ENCODE measurements around the gene WDFY4. TPM values are rescaled to one million over a fixed set of nuclear protein-coding genes. Genes with fewer than 3 reads are reported as not detected.

Gene WDFY4
- polyA plus RNA-seq, 1 donor from 2014 or later, result not detected

DNA sequence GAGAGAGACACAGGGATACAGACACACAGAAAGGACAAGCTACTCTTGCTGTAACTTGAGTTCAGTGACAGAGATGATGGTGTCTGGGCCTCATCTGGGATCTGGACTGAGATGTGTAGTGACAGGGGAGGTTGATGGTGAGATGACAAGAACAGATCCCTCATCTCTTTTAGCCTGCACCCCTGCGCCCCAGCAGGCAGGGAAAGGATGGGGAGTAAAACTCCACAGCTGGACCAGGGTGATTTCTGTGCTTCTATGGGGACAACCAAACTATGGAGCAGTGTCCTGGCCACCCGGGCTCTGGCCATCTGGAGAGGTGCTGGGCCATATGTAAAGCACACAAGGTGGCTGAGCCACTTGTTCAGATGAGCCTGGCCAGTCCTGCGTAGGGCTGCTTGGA lies 259.5 kb downstream of the WDFY4 start:
- Histone ChIP-seq H3K79me2 (replicated peaks; ENCODE audit: insufficient read depth, low read length) (no peaks in the 10 kb centered on the region), H3K4me2 (ENCODE audit: low read length) (no peak overlapping the region), H3K36me3 (ENCODE audit: insufficient read depth, low read length) (no peaks in the 10 kb centered on the region), H3K9ac (ENCODE audit: low read length) (no peak overlapping the region), H3K27me3 (ENCODE audit: insufficient read depth, low read depth, low read length) (no peaks in the 10 kb centered on the region), H3K9me3 (ENCODE audit: low read length) (no peaks in the 10 kb centered on the region), H4K20me1 (ENCODE audit: insufficient read depth) (no peaks in the 10 kb centered on the region), H3K27ac (ENCODE audit: low read length) (no peak overlapping the region), H3K9me2 (ENCODE audit: insufficient read depth, low read length) (no peaks in the 10 kb centered on the region), H2AFZ (ENCODE audit: low read depth, low read length) (no peak overlapping the region), H3K4me3 (ENCODE audit: low read length) (no peak overlapping the region), H3F3A (ENCODE audit: insufficient read depth, low read length, poor library complexity, severe bottlenecking) (no peaks in the 10 kb centered on the region)
- TF ChIP-seq TAF1 (IDR thresholded peaks at IDR 0.05; ENCODE audit: low read depth), result no peak
- TF ChIP-seq MXI1 (conservative IDR thresholded peaks at IDR 0.05; ENCODE audit: poor library complexity, severe bottlenecking), result no peak
- TF ChIP-seq RAD21 (conservative IDR thresholded peaks at IDR 0.05), result no peak
- no peak for TF ChIP-seq POLR2AphosphoS5 (IDR thresholded peaks at IDR 0.05)

DNA sequence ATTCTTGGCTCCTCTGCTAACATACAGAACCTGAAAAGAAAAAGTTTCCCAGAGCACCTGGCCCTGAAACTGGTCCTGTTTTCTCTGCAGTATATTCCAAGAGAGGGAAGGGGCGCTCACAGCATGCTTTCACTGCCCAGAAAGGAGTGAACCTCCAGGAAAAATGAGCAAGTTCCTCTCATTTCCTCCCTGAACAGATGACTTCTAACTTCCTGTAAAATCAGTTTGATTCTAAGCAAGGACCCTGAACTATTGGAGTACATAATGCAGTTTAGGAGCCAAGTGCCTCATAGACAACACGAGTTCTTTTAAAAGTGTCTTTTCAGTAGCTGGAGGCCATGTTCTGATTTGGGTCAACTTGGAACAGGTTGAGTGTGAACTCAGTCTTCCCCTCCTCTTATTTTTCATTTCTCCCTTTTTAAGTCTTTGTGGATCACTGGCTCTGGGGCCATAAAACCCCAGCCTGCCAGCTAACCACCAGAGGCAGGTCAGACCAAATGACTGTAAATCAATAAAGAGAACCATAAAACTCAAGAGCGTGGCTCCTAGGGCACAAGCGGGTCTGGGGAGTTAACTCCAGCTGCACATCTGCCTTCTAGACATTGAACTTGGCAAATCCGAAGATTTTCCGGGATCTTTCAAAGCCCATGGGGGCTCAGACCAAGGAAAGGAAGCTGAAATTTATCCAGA lies 260.9 kb downstream of the WDFY4 start:
- H3F3A ChIP-seq (ENCODE audit: insufficient read depth, low read length, poor library complexity, severe bottlenecking), result no peaks in the 10 kb centered on the region
- H3K4me2 ChIP-seq (ENCODE audit: low read length), result no peak overlapping the region
- H3K9me2 ChIP-seq (ENCODE audit: insufficient read depth, low read length), result no peaks in the 10 kb centered on the region
- no peaks in the 10 kb centered on the region for H3K27me3 ChIP-seq (ENCODE audit: insufficient read depth, low read depth, low read length)
- no peaks in the 10 kb centered on the region for H3K9me3 ChIP-seq (ENCODE audit: low read length)
- no peak overlapping the region for H3K27ac ChIP-seq (ENCODE audit: low read length)
- no peak overlapping the region for H2AFZ ChIP-seq (ENCODE audit: low read depth, low read length)
- H3K4me3 ChIP-seq (ENCODE audit: low read length), result no peak overlapping the region
- no peaks in the 10 kb centered on the region for H3K36me3 ChIP-seq (ENCODE audit: insufficient read depth, low read length)
- no peaks in the 10 kb centered on the region for H4K20me1 ChIP-seq (ENCODE audit: insufficient read depth)
- no peaks in the 10 kb centered on the region for H3K79me2 ChIP-seq (replicated peaks; ENCODE audit: insufficient read depth, low read length)
- H3K9ac ChIP-seq (ENCODE audit: low read length), result no peak overlapping the region
- TF ChIP-seq RAD21 (conservative IDR thresholded peaks at IDR 0.05), result no peak
- TF ChIP-seq EZH2 (IDR thresholded peaks at IDR 0.05; ENCODE audit: borderline replicate concordance, insufficient read depth, low read length, poor library complexity, severe bottlenecking), result no peak
- no peak for TF ChIP-seq SMC3 (conservative IDR thresholded peaks at IDR 0.05; ENCODE audit: poor library complexity)
- no peak for TF ChIP-seq EP300 (conservative IDR thresholded peaks at IDR 0.05; ENCODE audit: poor library complexity, severe bottlenecking)
- TF ChIP-seq, protein P1, sequence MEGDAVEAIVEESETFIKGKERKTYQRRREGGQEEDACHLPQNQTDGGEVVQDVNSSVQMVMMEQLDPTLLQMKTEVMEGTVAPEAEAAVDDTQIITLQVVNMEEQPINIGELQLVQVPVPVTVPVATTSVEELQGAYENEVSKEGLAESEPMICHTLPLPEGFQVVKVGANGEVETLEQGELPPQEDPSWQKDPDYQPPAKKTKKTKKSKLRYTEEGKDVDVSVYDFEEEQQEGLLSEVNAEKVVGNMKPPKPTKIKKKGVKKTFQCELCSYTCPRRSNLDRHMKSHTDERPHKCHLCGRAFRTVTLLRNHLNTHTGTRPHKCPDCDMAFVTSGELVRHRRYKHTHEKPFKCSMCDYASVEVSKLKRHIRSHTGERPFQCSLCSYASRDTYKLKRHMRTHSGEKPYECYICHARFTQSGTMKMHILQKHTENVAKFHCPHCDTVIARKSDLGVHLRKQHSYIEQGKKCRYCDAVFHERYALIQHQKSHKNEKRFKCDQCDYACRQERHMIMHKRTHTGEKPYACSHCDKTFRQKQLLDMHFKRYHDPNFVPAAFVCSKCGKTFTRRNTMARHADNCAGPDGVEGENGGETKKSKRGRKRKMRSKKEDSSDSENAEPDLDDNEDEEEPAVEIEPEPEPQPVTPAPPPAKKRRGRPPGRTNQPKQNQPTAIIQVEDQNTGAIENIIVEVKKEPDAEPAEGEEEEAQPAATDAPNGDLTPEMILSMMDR (IDR thresholded peaks at IDR 0.05; ENCODE audit: poor library complexity, severe bottlenecking), result no peak
- no peak for TF ChIP-seq MXI1 (conservative IDR thresholded peaks at IDR 0.05; ENCODE audit: poor library complexity, severe bottlenecking)
- no peak for TF ChIP-seq TAF1 (IDR thresholded peaks at IDR 0.05; ENCODE audit: low read depth)
- TF ChIP-seq, protein P2, sequence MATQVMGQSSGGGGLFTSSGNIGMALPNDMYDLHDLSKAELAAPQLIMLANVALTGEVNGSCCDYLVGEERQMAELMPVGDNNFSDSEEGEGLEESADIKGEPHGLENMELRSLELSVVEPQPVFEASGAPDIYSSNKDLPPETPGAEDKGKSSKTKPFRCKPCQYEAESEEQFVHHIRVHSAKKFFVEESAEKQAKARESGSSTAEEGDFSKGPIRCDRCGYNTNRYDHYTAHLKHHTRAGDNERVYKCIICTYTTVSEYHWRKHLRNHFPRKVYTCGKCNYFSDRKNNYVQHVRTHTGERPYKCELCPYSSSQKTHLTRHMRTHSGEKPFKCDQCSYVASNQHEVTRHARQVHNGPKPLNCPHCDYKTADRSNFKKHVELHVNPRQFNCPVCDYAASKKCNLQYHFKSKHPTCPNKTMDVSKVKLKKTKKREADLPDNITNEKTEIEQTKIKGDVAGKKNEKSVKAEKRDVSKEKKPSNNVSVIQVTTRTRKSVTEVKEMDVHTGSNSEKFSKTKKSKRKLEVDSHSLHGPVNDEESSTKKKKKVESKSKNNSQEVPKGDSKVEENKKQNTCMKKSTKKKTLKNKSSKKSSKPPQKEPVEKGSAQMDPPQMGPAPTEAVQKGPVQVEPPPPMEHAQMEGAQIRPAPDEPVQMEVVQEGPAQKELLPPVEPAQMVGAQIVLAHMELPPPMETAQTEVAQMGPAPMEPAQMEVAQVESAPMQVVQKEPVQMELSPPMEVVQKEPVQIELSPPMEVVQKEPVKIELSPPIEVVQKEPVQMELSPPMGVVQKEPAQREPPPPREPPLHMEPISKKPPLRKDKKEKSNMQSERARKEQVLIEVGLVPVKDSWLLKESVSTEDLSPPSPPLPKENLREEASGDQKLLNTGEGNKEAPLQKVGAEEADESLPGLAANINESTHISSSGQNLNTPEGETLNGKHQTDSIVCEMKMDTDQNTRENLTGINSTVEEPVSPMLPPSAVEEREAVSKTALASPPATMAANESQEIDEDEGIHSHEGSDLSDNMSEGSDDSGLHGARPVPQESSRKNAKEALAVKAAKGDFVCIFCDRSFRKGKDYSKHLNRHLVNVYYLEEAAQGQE (IDR thresholded peaks at IDR 0.05; ENCODE audit: borderline replicate concordance), result no peak
- no peak for TF ChIP-seq POLR2AphosphoS5 (IDR thresholded peaks at IDR 0.05)
